SKM-1 treated with dmso at 0.1 percent for 144 hours (cell line): ENCODE results near the gene LCLAT1.
"Not testable (repeated sequence)": the region's sequence is repeated elsewhere in the genome, so short reads cannot be mapped to it uniquely, and the experiment has no call there.

Experiments used
- DNase-seq: peaks from one replicate; lab custom pipeline; 2025; ENCODE audit not compliant: unreplicated experiment; lab: John Stamatoyannopoulos, UW

The LCLAT1 gene

GRCh38 chr2:30636311-30636710 is 189.3 kb downstream of the LCLAT1 start:
- peak; percentile 37 for DNase-seq

GRCh38 chr2:30639836-30640235 is 192.8 kb downstream of the LCLAT1 start:
- no peak for DNase-seq

DNA sequence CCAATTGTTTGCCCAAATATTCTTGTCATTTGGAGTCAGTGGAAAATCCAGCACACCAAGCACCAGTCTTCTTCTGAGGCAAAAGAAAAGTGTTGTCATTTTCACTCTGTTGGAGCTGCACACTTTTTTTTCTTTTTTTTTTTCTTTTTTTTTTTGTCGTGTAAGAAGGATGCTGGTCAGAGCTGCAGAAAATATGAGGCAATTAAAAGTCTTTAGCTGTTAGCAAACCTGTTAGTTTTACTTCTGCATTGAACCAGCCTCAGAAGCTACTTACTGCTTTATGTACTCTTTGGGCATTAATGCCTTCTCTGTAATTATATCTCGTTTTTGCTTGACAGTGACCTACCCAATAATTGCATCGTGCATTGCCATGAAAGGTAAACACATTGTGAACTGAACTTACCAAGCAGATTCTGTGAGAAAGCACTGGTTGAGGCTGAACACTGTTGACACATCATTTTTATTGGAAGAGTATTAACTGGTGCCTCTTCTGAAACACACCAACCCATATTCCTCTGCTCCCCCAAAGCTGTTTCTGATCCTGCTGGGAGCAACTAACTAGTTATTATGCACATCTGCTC is 194.8 kb downstream of the LCLAT1 start:
- no peak for DNase-seq

- not testable (repeated sequence) for DNase-seq
Observed at GRCh38 chr2:30643013-30643412, 196.0 kb downstream of the LCLAT1 start.

GRCh38 chr2:30643674-30644073 is 196.6 kb downstream of the LCLAT1 start:
- no peak for DNase-seq

DNA sequence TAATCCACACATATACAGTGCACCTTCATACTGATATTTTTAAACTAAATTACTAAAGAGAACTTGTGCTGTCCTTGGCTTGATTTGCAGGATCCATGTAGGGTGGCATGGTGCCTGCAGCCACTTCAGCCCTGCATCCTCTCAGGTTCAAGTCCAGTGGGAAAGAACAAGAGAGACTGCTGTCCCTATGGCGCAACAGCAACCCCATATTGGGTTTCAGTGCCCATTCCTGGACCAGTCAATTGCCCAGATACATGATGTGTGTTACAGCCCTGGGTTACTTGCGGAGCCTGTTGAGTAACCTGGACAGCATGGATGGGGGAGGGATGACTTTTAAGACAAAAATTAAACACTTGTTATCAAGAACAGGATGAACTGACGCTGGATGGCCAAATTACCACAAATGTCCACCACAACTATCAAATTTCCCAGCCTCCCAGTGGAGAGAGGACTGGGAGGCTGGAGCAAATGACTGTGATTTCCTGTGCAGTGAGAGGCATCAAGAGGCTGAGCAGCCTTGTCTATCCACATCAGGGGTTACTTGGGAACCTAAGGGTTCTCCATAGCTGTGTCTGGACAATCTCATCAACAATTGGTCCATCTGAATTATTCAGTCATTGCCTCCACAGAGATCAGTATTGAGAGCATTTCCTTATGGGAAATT is 198.2 kb downstream of the LCLAT1 start:
- DNase-seq: no peak

- DNase-seq: no peak
Observed at GRCh38 chr2:30645745-30646119, 198.7 kb downstream of the LCLAT1 start.

GRCh38 chr2:30647752-30648457 is 200.9 kb downstream of the LCLAT1 start:
- no peak for DNase-seq

DNA sequence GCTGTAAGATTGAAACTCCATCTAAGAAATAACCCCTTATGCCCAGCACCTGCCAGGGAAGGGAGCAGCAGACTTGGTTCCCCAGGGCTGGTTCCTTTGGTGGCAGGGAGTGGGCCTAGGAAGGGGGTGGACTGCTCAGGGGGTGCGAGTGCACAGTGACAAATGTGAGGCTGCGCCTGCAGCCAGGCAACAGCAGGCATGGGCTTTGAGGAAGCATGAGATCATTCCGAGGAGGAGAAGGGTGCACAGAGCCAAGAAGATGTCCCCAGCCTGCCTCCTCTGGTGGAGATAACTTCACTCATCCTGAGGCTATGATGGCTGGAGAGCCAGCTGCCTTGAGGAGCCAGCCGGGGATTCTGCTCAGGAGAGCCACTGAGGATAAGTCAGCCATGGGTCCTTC is 202.2 kb downstream of the LCLAT1 start:
- no peak for DNase-seq

GRCh38 chr2:30649828-30650227 is 202.8 kb downstream of the LCLAT1 start:
- DNase-seq: no peak

DNA sequence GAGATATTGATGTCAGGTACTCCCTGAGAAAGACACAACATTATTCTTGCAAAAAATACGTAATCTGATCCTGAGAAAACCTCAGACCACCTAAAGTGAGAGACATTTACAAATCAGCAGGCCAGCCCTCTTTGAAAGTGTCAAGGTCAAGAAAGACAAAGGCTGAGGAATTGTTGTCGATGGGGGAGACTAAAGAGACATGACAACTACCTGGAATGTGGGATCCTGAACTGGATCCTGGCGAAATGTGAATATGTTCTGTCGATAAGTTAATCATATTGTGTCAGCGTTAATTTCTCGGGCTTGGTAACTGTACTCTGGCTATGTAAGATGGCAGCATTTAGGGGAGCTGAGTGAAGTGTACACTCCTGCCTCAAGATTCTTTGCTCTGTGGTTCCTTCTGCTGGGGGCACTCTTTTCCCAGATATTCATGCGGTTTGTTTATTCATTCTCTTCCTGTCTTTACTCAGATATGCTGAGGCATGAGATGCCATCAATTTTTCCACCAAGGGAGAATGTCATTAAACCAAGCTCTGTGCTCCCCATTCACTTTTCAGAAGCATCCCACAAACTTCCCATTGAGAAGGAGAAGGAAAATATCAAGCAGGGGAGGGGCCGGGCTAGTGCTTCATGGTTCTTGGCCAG is 205.3 kb downstream of the LCLAT1 start:
- no peak for DNase-seq

- no peak for DNase-seq
Observed at GRCh38 chr2:30653847-30654246, 206.8 kb downstream of the LCLAT1 start.

DNA sequence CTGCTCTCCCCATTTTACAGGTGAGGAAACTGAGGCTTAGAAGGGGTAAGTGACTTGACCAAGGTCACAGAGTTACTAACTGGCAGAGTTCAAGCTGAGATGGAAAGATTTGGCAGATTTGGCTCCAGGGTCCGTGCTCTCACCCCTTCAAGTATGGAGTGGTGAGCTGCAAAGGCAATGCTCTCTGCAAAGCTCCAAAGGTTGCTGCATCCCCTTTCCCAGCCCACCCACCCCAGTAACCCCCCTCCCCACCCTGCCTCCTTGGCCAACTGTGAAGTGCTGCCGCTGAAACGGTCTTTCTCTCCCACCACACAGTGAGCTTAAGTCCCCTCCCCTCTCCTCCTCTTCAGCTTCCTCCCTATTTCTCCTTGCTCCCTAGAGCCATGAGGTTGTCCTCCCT is 207.4 kb downstream of the LCLAT1 start:
- no peak for DNase-seq

GRCh38 chr2:30655211-30655610 is 208.2 kb downstream of the LCLAT1 start:
- DNase-seq: no peak

DNA sequence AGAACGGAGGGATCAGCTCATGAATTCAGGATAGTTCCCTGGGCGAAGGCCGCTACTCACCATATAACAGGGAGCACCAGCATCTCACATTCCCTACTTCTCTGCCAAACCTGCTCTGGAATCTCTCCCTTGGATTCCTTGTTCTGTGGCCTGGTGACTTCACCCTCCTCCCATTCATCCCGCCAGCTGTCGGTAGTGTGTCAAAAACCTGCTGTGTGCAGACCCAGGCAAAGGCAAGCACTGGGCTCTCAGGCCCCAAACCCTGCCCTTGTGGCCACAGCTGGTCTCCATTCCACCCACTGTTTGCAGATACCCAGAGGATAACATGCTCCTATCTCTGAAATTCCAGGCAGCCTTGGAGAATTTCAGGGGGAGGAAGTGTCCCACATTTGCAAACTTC is 208.6 kb downstream of the LCLAT1 start:
- no peak for DNase-seq

- no peak for DNase-seq
Observed at GRCh38 chr2:30656079-30656478, 209.0 kb downstream of the LCLAT1 start.

GRCh38 chr2:30661173-30662107 is 214.4 kb downstream of the LCLAT1 start:
- no peak for DNase-seq

GRCh38 chr2:30662268-30663131 is 215.5 kb downstream of the LCLAT1 start:
- no peak for DNase-seq

- no peak for DNase-seq
Observed at GRCh38 chr2:30663321-30663720, 216.3 kb downstream of the LCLAT1 start.

DNA sequence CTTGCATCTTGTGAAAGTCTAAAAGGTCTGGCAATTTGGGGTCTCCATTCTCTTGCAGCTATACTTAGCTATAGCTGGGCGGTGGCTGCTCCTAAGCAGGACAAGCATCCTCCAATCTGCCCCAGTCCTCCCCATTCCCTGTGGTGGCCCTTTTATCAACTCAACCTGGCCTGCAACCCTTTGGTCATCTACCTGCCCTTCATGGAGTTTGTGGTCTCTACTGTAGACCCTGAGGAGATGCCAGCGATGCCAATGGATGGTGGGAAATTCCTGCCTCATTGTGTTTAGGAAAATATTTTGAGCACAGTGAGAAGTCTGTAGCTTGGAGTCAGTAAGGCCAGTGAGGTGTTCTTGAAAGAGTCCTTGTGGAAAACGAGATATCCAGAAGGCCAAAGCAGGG is 216.8 kb downstream of the LCLAT1 start:
- no peak for DNase-seq
